WTC11 (cell line): ENCODE measurements around the gene NKD1. TPM values are rescaled to one million over a fixed set of nuclear protein-coding genes. Genes with fewer than 3 reads are reported as not detected.

Experiments
- ATAC-seq: fragments of 200-7000 bp; cut with Tn5 transposase; 2 replicates; pipeline ENCODE4 v1.10.0; 2021; ENCODE audit warnings: mild to moderate bottlenecking, moderate library complexity
- CTCF ChIA-PET: fragments of 300-600 bp; sonication (Branson Sonifier 250); formaldehyde crosslinking; loops from one replicate; lab custom pipeline; 2021; ENCODE audit warnings: antibody characterized with exemption; lab: Charles Lee
- POLR2A ChIA-PET: fragments of 350-600 bp; sonication (Branson Sonifier 250); formaldehyde crosslinking; loops from one replicate; lab custom pipeline; 2021; ENCODE audit warnings: antibody characterized with exemption; lab: Charles Lee
- DNase-seq: peaks from one replicate; pipeline ENCODE4 v3.0.0; 2021; ENCODE audit warnings: low spot score
- H3K27ac Mint-ChIP-seq: 2 replicates; pipeline ENCODE4 v1.8.0; 2021; ENCODE audit warnings: mixed read lengths
- H3K27me3 Mint-ChIP-seq: 2 replicates; pipeline ENCODE4 v1.8.0; 2021; ENCODE audit warnings: low read depth, mild to moderate bottlenecking, moderate library complexity, mixed read lengths
- H3K36me3 Mint-ChIP-seq: 2 replicates; pipeline ENCODE4 v1.8.0; 2021; ENCODE audit warnings: mixed read lengths
- H3K4me1 Mint-ChIP-seq: 2 replicates; pipeline ENCODE4 v1.8.0; 2022; ENCODE audit warnings: mixed read lengths
- H3K4me3 Mint-ChIP-seq: 2 replicates; pipeline ENCODE4 v1.8.0; 2021; ENCODE audit warnings: mild to moderate bottlenecking, moderate library complexity, mixed read lengths
- H3K9me3 Mint-ChIP-seq: 2 replicates; pipeline ENCODE4 v1.8.0; 2021; ENCODE audit warnings: mixed read lengths
- ESRRA ChIP-seq: sonication (generic); formaldehyde crosslinking; IDR thresholded peaks from 2 replicates; pipeline ENCODE4 v1.8.1; 2022; ENCODE audit warnings: mild to moderate bottlenecking, missing genetic modification reagents, borderline replicate concordance
- ETV6 ChIP-seq: sonication (generic); formaldehyde crosslinking; IDR thresholded peaks from 2 replicates; pipeline ENCODE4 v1.8.1; 2022; ENCODE audit warnings: mild to moderate bottlenecking, missing genetic modification reagents
- MYBL2 ChIP-seq: sonication (generic); formaldehyde crosslinking; IDR thresholded peaks from 2 replicates; pipeline ENCODE4 v1.8.1; 2023; ENCODE audit warnings: mild to moderate bottlenecking, moderate library complexity, missing genetic modification reagents
- NFATC4 ChIP-seq: fragments of 250-450 bp; sonication (Bioruptor Pico); IDR thresholded peaks from 2 replicates; pipeline ENCODE4 v1.9.0; 2021; ENCODE audit warnings: mild to moderate bottlenecking
- NR1H2 ChIP-seq: sonication (generic); formaldehyde crosslinking; IDR thresholded peaks from 2 replicates; pipeline ENCODE4 v1.9.0; 2021; ENCODE audit warnings: mild to moderate bottlenecking, moderate library complexity, missing genetic modification reagents
- NR2C2 ChIP-seq: sonication (generic); formaldehyde crosslinking; IDR thresholded peaks from 2 replicates; pipeline ENCODE4 v1.8.0; 2022; ENCODE audit warnings: mild to moderate bottlenecking, missing genetic modification reagents
- NR3C1 ChIP-seq: sonication (generic); formaldehyde crosslinking; conservative IDR thresholded peaks from 2 replicates; pipeline ENCODE4 v1.8.1; 2023; ENCODE audit warnings: low read depth, mild to moderate bottlenecking, missing genetic modification reagents
- TCF7 ChIP-seq: sonication (generic); formaldehyde crosslinking; IDR thresholded peaks from 2 replicates; pipeline ENCODE4 v1.8.0; 2022; ENCODE audit warnings: mild to moderate bottlenecking, low read depth, missing genetic modification reagents, moderate library complexity
- total RNA-seq: library from RNA; stranded (reverse); gene quantifications from 3 replicates; pipeline ENCODE4 v1.2.3, GENCODE V29; 2021
- TF ChIP-seq, protein P1 (sequence below): fragments of 200-600 bp; IDR thresholded peaks from 2 replicates; pipeline ENCODE4 v1.8.0; 2022; ENCODE audit warnings: antibody characterized with exemption
- TF ChIP-seq, protein P2 (sequence below): fragments of 250-450 bp; sonication (Bioruptor Pico); conservative IDR thresholded peaks from 2 replicates; pipeline ENCODE4 v1.9.0; 2021; ENCODE audit warnings: mild to moderate bottlenecking
- TF ChIP-seq, protein P3 (sequence below): sonication (generic); formaldehyde crosslinking; IDR thresholded peaks from 2 replicates; pipeline ENCODE4 v1.8.1; 2022; ENCODE audit warnings: low read depth, missing genetic modification reagents, borderline replicate concordance
- TF ChIP-seq, protein P4 (sequence below): sonication (generic); formaldehyde crosslinking; IDR thresholded peaks from 2 replicates; pipeline ENCODE4 v1.8.0; 2022; ENCODE audit warnings: mild to moderate bottlenecking, missing genetic modification reagents
- TF ChIP-seq, protein P5 (sequence below): sonication (generic); formaldehyde crosslinking; IDR thresholded peaks from 2 replicates; pipeline ENCODE4 v1.8.0; 2022; ENCODE audit warnings: mild to moderate bottlenecking, missing genetic modification reagents

NKD1 gene
- total RNA-seq, 1 experiment from 2014 or later = 6.0 TPM

DNA sequence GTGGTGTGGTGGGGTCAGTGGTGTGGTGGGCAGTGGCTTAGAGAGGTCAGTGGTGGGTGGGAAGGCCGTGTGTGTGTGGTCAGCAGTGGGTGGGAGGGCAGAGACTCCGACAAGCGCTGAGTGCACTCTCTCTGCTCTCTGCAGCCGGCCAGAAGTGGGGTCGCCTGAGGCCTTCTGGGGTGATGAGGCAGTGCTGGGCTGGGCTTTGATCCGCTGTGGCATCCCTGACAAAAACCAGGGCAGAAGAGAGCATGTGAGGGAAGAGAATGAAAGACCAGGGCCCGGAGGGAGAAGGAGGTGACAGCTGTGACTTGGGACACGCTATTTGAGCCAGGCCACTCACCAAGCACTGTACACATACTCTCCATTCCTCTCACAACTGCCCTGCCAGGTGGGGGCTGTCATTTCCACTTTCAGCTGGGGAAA lies 50.8 kb downstream of the NKD1 start (continued):
- no peak for TF ChIP-seq NFATC4
- TF ChIP-seq ETV6 (CRISPR knock-in tag) = no peak

DNA sequence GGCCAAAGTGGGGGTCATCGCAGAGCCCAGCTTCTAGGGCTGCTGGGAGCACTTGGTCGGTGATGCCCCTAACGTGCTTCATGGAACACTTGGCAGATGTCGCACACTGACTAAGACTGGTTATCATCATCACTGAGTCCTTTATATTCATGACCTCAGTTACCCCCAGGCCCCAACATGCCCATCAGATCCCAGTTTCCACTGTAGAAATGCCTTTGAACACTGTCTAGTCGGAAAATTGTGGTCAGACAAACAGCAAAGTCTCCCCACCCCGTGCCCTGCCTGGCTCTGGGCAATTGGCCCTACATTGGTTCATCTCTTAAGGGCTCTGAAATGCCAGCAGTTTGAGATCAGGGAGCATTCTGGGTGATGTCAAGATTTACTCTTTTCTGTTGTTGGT lies 51.3 kb downstream of the NKD1 start:
- no peak for TF ChIP-seq NR3C1
- no peak for TF ChIP-seq TCF7
- TF ChIP-seq, protein P1, sequence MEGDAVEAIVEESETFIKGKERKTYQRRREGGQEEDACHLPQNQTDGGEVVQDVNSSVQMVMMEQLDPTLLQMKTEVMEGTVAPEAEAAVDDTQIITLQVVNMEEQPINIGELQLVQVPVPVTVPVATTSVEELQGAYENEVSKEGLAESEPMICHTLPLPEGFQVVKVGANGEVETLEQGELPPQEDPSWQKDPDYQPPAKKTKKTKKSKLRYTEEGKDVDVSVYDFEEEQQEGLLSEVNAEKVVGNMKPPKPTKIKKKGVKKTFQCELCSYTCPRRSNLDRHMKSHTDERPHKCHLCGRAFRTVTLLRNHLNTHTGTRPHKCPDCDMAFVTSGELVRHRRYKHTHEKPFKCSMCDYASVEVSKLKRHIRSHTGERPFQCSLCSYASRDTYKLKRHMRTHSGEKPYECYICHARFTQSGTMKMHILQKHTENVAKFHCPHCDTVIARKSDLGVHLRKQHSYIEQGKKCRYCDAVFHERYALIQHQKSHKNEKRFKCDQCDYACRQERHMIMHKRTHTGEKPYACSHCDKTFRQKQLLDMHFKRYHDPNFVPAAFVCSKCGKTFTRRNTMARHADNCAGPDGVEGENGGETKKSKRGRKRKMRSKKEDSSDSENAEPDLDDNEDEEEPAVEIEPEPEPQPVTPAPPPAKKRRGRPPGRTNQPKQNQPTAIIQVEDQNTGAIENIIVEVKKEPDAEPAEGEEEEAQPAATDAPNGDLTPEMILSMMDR = no peak
- TF ChIP-seq, protein P2, sequence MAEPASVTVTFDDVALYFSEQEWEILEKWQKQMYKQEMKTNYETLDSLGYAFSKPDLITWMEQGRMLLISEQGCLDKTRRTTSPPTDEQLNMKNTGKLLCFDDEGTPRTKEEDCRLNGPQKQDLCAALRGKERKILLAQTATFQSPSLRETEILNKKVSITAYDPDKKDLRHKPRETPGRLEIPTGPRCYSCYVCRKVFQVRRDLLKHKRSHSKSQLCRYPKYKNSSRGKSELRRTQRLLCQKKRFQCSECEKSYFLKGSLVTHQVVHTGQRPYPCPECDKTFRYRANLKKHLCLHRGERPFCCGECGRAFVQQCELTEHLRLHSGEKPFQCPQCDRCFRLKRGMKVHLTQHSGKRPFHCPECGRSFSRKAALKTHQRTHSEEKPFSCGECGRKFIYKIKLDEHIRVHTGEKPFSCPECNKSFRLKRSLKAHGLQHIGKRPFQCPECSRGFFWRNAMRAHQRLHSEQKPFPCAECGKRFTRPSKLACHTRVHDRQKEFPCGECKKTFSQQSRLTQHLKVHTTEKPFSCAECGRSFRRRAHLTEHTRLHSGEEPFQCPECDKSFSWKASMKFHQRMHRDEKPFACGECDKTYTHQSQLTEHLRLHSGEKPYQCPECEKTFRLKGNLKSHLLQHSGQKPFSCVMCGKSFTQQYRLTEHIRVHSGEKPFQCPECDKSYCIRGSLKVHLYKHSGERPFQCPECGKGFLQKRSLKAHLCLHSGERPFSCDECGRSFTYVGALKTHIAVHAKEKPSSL (CRISPR knock-in tag) = no peak
- TF ChIP-seq, protein P3, sequence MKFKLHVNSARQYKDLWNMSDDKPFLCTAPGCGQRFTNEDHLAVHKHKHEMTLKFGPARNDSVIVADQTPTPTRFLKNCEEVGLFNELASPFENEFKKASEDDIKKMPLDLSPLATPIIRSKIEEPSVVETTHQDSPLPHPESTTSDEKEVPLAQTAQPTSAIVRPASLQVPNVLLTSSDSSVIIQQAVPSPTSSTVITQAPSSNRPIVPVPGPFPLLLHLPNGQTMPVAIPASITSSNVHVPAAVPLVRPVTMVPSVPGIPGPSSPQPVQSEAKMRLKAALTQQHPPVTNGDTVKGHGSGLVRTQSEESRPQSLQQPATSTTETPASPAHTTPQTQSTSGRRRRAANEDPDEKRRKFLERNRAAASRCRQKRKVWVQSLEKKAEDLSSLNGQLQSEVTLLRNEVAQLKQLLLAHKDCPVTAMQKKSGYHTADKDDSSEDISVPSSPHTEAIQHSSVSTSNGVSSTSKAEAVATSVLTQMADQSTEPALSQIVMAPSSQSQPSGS (CRISPR knock-in tag) = no peak
- TF ChIP-seq, protein P4, sequence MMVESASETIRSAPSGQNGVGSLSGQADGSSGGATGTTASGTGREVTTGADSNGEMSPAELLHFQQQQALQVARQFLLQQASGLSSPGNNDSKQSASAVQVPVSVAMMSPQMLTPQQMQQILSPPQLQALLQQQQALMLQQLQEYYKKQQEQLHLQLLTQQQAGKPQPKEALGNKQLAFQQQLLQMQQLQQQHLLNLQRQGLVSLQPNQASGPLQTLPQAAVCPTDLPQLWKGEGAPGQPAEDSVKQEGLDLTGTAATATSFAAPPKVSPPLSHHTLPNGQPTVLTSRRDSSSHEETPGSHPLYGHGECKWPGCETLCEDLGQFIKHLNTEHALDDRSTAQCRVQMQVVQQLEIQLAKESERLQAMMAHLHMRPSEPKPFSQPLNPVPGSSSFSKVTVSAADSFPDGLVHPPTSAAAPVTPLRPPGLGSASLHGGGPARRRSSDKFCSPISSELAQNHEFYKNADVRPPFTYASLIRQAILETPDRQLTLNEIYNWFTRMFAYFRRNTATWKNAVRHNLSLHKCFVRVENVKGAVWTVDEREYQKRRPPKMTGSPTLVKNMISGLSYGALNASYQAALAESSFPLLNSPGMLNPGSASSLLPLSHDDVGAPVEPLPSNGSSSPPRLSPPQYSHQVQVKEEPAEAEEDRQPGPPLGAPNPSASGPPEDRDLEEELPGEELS (CRISPR knock-in tag) = no peak
- TF ChIP-seq NR2C2 = no peak
- TF ChIP-seq MYBL2 (CRISPR knock-in tag) = no peak
- TF ChIP-seq NR1H2 = no peak
- no peak for TF ChIP-seq ESRRA
- H3K27ac Mint-ChIP-seq = no peak overlapping the region
- CTCF ChIA-PET = no interaction called here
- POLR2A ChIA-PET = no interaction called here
- H3K9me3 Mint-ChIP-seq = no peaks in the 10 kb centered on the region
- DNase-seq (no peak), ATAC-seq (no peak)
- no peaks in the 10 kb centered on the region for H3K27me3 Mint-ChIP-seq
- peaks cover 5% of the 10 kb centered on the region for H3K4me1 Mint-ChIP-seq
- no peak overlapping the region for H3K4me3 Mint-ChIP-seq
- no peaks in the 10 kb centered on the region for H3K36me3 Mint-ChIP-seq

DNA sequence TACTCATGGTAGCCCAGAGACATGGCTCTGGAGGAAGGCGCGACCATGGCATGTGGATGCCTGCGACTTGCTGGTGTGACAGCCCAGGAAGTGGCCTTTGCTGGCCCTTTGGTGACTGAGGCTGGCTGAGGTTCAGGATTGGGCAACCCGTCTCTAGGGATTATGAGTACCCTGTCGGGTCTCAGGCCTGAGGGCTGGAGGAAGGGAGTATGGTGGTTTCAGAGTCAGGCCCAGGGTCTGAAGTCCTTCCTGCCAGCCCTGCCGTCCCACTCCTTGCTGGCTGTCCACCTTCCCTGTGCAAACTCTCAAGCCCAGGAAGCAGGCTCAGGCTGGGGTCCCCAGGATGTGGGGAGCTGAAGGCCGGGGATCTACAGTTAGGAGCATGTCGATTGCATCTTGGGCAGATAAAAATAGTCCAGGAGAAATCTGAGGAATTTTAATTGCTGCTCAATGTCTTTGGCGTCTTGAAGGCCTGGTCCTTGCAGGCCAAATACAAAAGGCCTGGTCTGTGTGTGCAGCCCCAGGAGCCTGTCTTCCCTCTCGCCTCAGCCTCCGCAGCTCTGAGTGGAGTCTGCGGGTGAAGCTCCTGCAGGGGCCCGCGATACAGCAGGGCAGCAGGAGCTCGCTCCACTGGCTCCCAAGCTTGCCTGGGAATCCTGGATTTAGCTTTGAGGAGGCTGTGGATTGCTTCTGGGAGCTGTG lies 52.5 kb downstream of the NKD1 start:
- Mint-ChIP-seq H3K27ac (no peak overlapping the region), H3K4me3 (no peak overlapping the region), H3K27me3 (no peaks in the 10 kb centered on the region), H3K9me3 (no peaks in the 10 kb centered on the region), H3K4me1 (peaks cover 4% of the 10 kb centered on the region), H3K36me3 (no peaks in the 10 kb centered on the region)
- CTCF ChIA-PET = interaction anchor here (0.7 to 3.2 kb wide), 7 partner anchors 7 to 206 kb away, joined by 3 to 17 read pairs (median 4); no protein-coding TSS in a partner anchor
- POLR2A ChIA-PET = no interaction called here
- TF ChIP-seq, protein P5, sequence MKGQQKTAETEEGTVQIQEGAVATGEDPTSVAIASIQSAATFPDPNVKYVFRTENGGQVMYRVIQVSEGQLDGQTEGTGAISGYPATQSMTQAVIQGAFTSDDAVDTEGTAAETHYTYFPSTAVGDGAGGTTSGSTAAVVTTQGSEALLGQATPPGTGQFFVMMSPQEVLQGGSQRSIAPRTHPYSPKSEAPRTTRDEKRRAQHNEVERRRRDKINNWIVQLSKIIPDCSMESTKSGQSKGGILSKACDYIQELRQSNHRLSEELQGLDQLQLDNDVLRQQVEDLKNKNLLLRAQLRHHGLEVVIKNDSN (CRISPR knock-in tag) = no peak
- no peak for ATAC-seq
- no peak for DNase-seq
